ENCODE results near the gene WDPCP.

GRCh38 chr2:63562751-63563150, 25.5 kb downstream of the WDPCP start:
- TF ChIP-seq CTCF (IDR thresholded peaks at IDR 0.05) = no peak
- TF ChIP-seq POLR2A (IDR thresholded peaks at IDR 0.05) = no peak
- no peak for TF ChIP-seq EP300 (IDR thresholded peaks at IDR 0.05)

Data from ovary (tissue), 3 donors.